ENCODE results near the gene KCNT1.

DNA sequence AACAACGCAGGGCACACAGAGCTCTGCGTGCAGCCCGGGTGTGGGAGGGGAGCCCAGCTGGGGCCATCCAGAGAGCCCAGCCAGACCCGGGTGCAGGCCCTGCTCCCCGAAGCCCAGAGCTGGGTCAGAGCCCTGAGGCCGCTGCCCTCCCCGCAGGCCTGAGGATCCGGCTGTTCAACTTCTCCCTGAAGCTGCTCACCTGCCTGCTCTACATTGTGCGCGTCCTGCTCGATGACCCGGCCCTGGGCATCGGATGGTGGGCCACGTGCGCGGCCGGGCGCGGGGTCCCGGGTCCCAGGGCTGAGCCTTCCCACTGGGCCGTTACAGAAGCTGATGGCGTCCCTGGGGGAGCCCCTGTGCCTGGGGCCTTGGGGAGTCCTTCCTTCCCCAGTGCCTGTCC, 48.8 kb downstream of the KCNT1 start:
- TF ChIP-seq CTCF (IDR thresholded peaks at IDR 0.05) (no peak), POLR2A (IDR thresholded peaks at IDR 0.05) (no peak)

All from vagina (tissue), 2 donors.